Vagina (tissue), 2 donors: ENCODE data around the gene MUTYH. TPM values are rescaled to one million over a fixed set of nuclear protein-coding genes. Genes with fewer than 3 reads are reported as not detected.
"Not testable (repeated sequence)": the region's sequence is repeated elsewhere in the genome, so short reads cannot be mapped to it uniquely, and the experiment has no call there.

Source experiments
- DNase-seq, 2 donors: peaks; one replicate each; pipeline ENCODE4 v3.0.0-alpha.2; 2017; ENCODE audit errors: extremely low spot score in 2 of 2
- H3K27ac ChIP-seq: fragments of 200-600 bp; sonication (generic); one replicate; pipeline ENCODE4 v1.5.1; 2019
- H3K27me3 ChIP-seq: fragments of 200-600 bp; sonication (generic); one replicate; pipeline ENCODE4 v1.5.1; 2019
- H3K36me3 ChIP-seq, 2 donors: fragments of 200-600 bp; sonication (generic); one replicate each; pipeline ENCODE4 v1.5.1; 2017 to 2019
- H3K4me1 ChIP-seq: fragments of 200-600 bp; sonication (generic); one replicate; pipeline ENCODE4 v1.5.1; 2019
- H3K4me3 ChIP-seq, 2 donors: fragments of 200-600 bp; sonication (generic); 1 replicate in 1 of 2; 2 replicates in 1 of 2; pipeline ENCODE4 v1.5.1; 2016 to 2019
- H3K9me3 ChIP-seq: fragments of 200-600 bp; sonication (generic); one replicate; pipeline ENCODE4 v1.5.1; 2019
- POLR2A ChIP-seq, 2 donors: fragments of 450-650 bp; IDR thresholded peaks; one replicate each; pipeline ENCODE4 v1.6.1; 2017; ENCODE audit warnings: antibody characterized with exemption in 2 of 2, mild to moderate bottlenecking in 2 of 2, moderate library complexity in 2 of 2
- POLR2AphosphoS5 ChIP-seq, 2 donors: sonication (generic); formaldehyde crosslinking; IDR thresholded peaks; one replicate each; pipeline ENCODE4 v1.9.0; 2017; ENCODE audit warnings: antibody characterized with exemption in 2 of 2, mild to moderate bottlenecking in 2 of 2, low read depth in 1 of 2; ENCODE audit not compliant: insufficient read depth in 1 of 2
- intact Hi-C: fragments of 100-400 bp; cut with DNase I; formaldehyde crosslinking; loops from one replicate; pipeline ENCODE4 v1.15.1; 2023
- total RNA-seq: library from RNA; depleted of rRNA; stranded (reverse); fragments of >200 nt; gene quantifications from one replicate; pipeline ENCODE4 v1.2.3, GENCODE V29; 2016
- TF ChIP-seq, protein P1 (sequence below), 3 experiments: fragments of 450-650 bp in 2 of 3; fragments of 200-600 bp in 1 of 3; sonication (generic) in 1 of 3; IDR thresholded peaks; one replicate each; pipeline ENCODE4 v1.5.1; 2017 to 2019; ENCODE audit warnings: antibody characterized with exemption in 3 of 3, mild to moderate bottlenecking in 2 of 3, moderate library complexity in 2 of 3

Gene MUTYH
- total RNA-seq: 27.0 TPM

DNA sequence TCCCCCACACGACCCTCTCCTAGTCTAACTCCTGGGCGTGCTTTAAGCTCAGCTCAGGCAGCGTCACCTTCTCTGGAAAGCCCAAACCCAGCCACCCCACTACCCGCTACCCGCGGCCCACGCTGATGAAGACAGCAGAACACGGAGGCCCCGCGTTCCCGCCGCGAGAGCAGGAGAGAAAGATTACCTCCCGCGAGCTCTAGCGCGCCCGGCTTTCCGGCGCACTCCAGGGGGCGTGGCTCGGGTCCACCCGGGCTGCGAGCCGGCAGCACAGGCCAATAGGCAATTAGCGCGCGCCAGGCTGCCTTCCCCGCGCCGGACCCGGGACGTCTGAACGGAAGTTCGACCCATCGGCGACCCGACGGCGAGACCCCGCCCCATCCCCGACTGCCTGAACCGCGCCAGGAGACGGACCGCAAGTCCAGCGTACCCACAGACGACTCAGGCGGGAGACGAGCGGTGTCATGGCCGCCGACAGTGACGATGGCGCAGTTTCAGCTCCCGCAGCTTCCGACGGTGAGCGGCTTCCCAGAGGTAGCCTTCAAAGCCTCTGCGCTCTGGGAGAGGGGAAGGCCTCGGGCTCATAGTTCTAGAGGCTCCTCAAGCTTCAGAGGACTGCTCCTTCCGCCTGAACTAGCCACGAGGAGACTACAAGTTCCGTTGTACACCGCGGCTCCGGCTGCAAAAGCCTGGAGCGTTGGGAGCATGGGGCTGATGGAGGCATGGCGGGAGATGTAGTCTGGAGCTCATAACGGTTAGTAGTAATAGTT lies at the start of gene MUTYH, which contains the start of gene TOE1:
Gene MUTYH (minus strand): TSS at position 652 of the 770 bp plus-strand sequence. CDS start 5,935 bp downstream, outside the sequence.
Gene TOE1 (plus strand): TSS at position 382 of the 770 bp plus-strand sequence. CDS start 83 bp downstream, at position 465.
- peaks cover 23% of the 10 kb centered on the region for H3K4me1 ChIP-seq
- no peaks in the 10 kb centered on the region for H3K9me3 ChIP-seq
- H3K27ac ChIP-seq: peak within 1 kb of the TSS; percentile 85
- intact Hi-C loops: no loop called here
- no peaks in the 10 kb centered on the region for H3K27me3 ChIP-seq
- TF ChIP-seq, protein P1, sequence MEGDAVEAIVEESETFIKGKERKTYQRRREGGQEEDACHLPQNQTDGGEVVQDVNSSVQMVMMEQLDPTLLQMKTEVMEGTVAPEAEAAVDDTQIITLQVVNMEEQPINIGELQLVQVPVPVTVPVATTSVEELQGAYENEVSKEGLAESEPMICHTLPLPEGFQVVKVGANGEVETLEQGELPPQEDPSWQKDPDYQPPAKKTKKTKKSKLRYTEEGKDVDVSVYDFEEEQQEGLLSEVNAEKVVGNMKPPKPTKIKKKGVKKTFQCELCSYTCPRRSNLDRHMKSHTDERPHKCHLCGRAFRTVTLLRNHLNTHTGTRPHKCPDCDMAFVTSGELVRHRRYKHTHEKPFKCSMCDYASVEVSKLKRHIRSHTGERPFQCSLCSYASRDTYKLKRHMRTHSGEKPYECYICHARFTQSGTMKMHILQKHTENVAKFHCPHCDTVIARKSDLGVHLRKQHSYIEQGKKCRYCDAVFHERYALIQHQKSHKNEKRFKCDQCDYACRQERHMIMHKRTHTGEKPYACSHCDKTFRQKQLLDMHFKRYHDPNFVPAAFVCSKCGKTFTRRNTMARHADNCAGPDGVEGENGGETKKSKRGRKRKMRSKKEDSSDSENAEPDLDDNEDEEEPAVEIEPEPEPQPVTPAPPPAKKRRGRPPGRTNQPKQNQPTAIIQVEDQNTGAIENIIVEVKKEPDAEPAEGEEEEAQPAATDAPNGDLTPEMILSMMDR (IDR thresholded peaks at IDR 0.05): no peak
- peak; percentile 64 to 96 for TF ChIP-seq POLR2AphosphoS5 (IDR thresholded peaks at IDR 0.05; ENCODE audit: insufficient read depth in 1 of 2, low read depth in 1 of 2)
- peak in 1 of 2 donors; percentile 33 for TF ChIP-seq POLR2A (IDR thresholded peaks at IDR 0.05)
- DNase-seq: no peak
- peak within 1 kb of the TSS; percentile 60 to 85 for H3K4me3 ChIP-seq
- peaks cover 0 to 29% of the 10 kb centered on the region in 2 donors for H3K36me3 ChIP-seq

DNA sequence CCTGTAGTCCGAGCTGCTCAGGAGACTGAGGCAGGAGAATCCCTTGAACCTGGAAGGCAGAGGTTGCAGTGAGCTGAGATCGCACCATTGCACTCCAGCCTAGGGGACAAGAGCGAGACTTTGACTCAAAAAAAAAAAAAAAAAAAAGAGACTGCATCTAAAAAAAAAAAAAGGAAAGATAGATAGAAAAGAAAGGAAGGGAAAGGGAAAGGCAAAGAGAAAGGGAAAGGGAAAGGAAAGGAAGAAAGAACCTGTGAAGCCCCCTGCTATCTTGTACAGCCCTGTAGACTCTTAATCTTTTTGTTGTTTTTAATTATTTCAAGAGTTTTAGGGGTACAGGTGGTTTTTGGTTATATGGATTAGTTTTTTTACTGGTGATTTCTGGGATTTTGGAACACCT lies 46.0 kb upstream of the MUTYH start:
- H3K9me3 ChIP-seq: no peaks in the 10 kb centered on the region

DNA sequence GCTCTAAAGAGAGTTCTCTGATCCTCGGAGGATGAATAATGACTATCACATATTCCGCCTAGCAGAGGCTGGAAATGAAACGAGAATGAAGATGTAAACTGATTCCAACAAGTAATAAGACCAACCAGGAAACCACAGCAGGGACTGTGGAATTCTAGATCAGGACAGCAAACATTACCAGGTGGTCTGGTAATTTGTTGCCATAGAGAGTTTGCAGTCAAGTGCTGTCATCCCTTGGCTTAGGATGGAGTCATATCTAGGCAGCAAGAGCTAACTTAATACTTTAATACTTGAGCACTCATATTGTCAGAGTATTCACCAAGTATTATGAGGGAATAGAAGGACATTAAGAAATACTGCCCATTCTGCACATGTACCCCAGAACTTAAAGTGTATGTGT lies 45.1 kb upstream of the MUTYH start:
- H3K36me3 ChIP-seq: no peaks in the 10 kb centered on the region

More for the DNA sequence above, 46.0 kb upstream of the MUTYH start:
- intact Hi-C loops: no loop called here
- H3K4me3 ChIP-seq: no peak overlapping the region
- H3K27me3 ChIP-seq: no peaks in the 10 kb centered on the region
- H3K27ac ChIP-seq: no peak overlapping the region
- TF ChIP-seq POLR2AphosphoS5 (IDR thresholded peaks at IDR 0.05; ENCODE audit: insufficient read depth in 1 of 2, low read depth in 1 of 2) (no peak), POLR2A (IDR thresholded peaks at IDR 0.05) (no peak)
- TF ChIP-seq, protein P1 (IDR thresholded peaks at IDR 0.05): no peak
- no peaks in the 10 kb centered on the region for H3K36me3 ChIP-seq
- no peak for DNase-seq
- H3K4me1 ChIP-seq: no peaks in the 10 kb centered on the region

DNA sequence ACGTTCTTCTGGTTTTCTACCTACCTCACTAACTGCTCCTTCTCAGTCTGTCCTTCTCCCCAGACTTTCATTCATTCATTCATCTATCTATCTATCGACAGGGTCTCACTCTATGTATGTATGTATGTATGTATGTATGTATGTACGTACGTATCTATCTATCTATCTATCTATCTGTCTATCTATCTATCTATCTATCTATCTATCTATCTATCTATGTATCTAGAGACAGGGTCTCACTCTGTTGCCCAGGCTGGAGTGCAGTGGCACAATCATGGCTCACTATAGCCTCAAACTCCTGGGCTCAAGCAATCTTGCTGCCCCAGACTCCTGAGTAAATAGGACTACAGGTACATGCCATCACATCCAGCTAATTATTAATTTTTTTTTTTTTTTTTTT lies 44.0 kb upstream of the MUTYH start:
- H3K4me1 ChIP-seq, H3K36me3 ChIP-seq, H3K4me3 ChIP-seq, DNase-seq, intact Hi-C loops, H3K27me3 ChIP-seq, H3K9me3 ChIP-seq, H3K27ac ChIP-seq: not testable (repeated sequence)

More for the DNA sequence above, 45.1 kb upstream of the MUTYH start:
- H3K27me3 ChIP-seq: no peaks in the 10 kb centered on the region
- H3K4me1 ChIP-seq: no peaks in the 10 kb centered on the region
- DNase-seq: no peak
- H3K4me3 ChIP-seq: no peak overlapping the region
- intact Hi-C loops: no loop called here
- no peak overlapping the region for H3K27ac ChIP-seq
- H3K9me3 ChIP-seq: no peaks in the 10 kb centered on the region
- TF ChIP-seq POLR2A (IDR thresholded peaks at IDR 0.05) (no peak), POLR2AphosphoS5 (IDR thresholded peaks at IDR 0.05; ENCODE audit: insufficient read depth in 1 of 2, low read depth in 1 of 2) (no peak)
- TF ChIP-seq, protein P1 (IDR thresholded peaks at IDR 0.05): no peak

DNA sequence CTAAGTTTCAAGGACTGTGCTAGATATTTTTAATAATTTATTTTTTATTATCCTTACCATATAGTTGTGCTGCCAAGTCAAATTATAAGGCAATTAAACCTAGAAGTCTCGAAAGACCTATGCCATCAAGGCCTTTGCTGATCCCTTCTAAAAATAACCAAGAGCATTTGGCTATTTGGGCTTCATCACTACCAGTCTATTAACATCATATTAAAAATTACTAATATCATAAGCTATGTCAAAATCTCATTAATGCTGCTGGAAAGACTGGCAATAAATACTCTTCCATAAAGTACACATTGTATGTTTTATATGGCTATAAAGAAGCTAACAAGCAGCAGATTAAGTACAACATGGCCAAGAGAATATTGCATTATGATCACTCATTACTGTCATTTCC lies 43.0 kb upstream of the MUTYH start:
- no peaks in the 10 kb centered on the region for H3K27me3 ChIP-seq
- intact Hi-C loops: no loop called here
- no peak overlapping the region for H3K27ac ChIP-seq

More for the DNA sequence above, 43.0 kb upstream of the MUTYH start:
- TF ChIP-seq, protein P1 (IDR thresholded peaks at IDR 0.05): no peak
- no peak for TF ChIP-seq POLR2AphosphoS5 (IDR thresholded peaks at IDR 0.05; ENCODE audit: insufficient read depth in 1 of 2, low read depth in 1 of 2)
- no peak for TF ChIP-seq POLR2A (IDR thresholded peaks at IDR 0.05)
- no peaks in the 10 kb centered on the region for H3K4me1 ChIP-seq
- no peaks in the 10 kb centered on the region for H3K9me3 ChIP-seq
- no peak overlapping the region for H3K4me3 ChIP-seq
- DNase-seq: no peak
- H3K36me3 ChIP-seq: no peaks in the 10 kb centered on the region
